H1 (cell line): ENCODE data around the gene PCDHGA2. TPM values are rescaled to one million over a fixed set of nuclear protein-coding genes. Genes with fewer than 3 reads are reported as not detected.

Experiments
- BRCA1 ChIP-seq: IDR thresholded peaks from 2 replicates; pipeline ENCODE4 v1.6.1; 2012; ENCODE audit warnings: low read depth, low read length, improper control_type of control experiment
- NANOG ChIP-seq: IDR thresholded peaks from 2 replicates; pipeline ENCODE4 v1.6.1; 2011; ENCODE audit warnings: low read length, low read depth, mild to moderate bottlenecking, inconsistent platforms; ENCODE audit not compliant: insufficient read depth, poor library complexity, severe bottlenecking
- PHF8 ChIP-seq: fragments of 200-600 bp; sonication (generic); conservative IDR thresholded peaks from 2 replicates; pipeline ENCODE4 v1.7.1; 2012; ENCODE audit warnings: low read depth, mild to moderate bottlenecking, inconsistent platforms, low read length, moderate library complexity
- RXRA ChIP-seq: IDR thresholded peaks from 2 replicates; pipeline ENCODE4 v1.6.1; 2011; ENCODE audit warnings: low read depth, mild to moderate bottlenecking, low read length, moderate library complexity; ENCODE audit not compliant: insufficient read depth
- SP1 ChIP-seq: IDR thresholded peaks from 2 replicates; pipeline ENCODE4 v1.6.1; 2011; ENCODE audit warnings: low read depth, low read length
- SP4 ChIP-seq: IDR thresholded peaks from 2 replicates; pipeline ENCODE4 v1.6.1; 2012; ENCODE audit warnings: low read length, inconsistent platforms
- TEAD4 ChIP-seq: IDR thresholded peaks from 2 replicates; pipeline ENCODE4 v1.6.1; 2012; ENCODE audit warnings: low read depth, low read length, inconsistent platforms, mixed read lengths
- polyA plus RNA-seq, 7 experiments: library from polyadenylated mRNA; depleted of rRNA in 3 of 7; stranded (reverse) in 5 of 7; unstranded in 2 of 7; fragments of >200 nt in 5 of 7; fragments of 200-250 nt in 2 of 7; gene quantifications; 1 replicate in 5 of 7; 2 replicates in 1 of 7; 4 replicates in 1 of 7; pipeline versions ENCODE4 v1.2.1 to v1.2.3, GENCODE V29; 2011 to 2013; ENCODE audit warnings: missing spikeins in 2 of 7, mixed read lengths in 2 of 7
- total RNA-seq: library from RNA; stranded (reverse); fragmentation: NEBNext Ultra II Directional; extraction: Animal tissue kit (Norgen Biotek cat#: 25700); gene quantifications from 2 replicates; pipeline ENCODE4 v1.2.1, GENCODE V29; 2021
- TF ChIP-seq, protein P1 (sequence below): fragments of 300-600 bp; sonication (generic); IDR thresholded peaks from 2 replicates; pipeline ENCODE4 v1.7.1; 2012; ENCODE audit warnings: low read length, moderate library complexity, mild to moderate bottlenecking, inconsistent platforms; ENCODE audit not compliant: insufficient replicate concordance
- TF ChIP-seq, protein P2 (sequence below): IDR thresholded peaks from 2 replicates; pipeline ENCODE4 v1.6.1; 2012; ENCODE audit warnings: inconsistent platforms
- TF ChIP-seq, protein P3 (sequence below): IDR thresholded peaks from 2 replicates; pipeline ENCODE4 v1.6.1; 2012; ENCODE audit warnings: inconsistent platforms

PCDHGA2 gene
- total and polyA plus RNA-seq, 2 of the 8 experiments (the other 6 are each of a cell fraction or from before 2014, with no cell fraction given) = 0.32 to 0.39 TPM

- TF ChIP-seq, protein P1, sequence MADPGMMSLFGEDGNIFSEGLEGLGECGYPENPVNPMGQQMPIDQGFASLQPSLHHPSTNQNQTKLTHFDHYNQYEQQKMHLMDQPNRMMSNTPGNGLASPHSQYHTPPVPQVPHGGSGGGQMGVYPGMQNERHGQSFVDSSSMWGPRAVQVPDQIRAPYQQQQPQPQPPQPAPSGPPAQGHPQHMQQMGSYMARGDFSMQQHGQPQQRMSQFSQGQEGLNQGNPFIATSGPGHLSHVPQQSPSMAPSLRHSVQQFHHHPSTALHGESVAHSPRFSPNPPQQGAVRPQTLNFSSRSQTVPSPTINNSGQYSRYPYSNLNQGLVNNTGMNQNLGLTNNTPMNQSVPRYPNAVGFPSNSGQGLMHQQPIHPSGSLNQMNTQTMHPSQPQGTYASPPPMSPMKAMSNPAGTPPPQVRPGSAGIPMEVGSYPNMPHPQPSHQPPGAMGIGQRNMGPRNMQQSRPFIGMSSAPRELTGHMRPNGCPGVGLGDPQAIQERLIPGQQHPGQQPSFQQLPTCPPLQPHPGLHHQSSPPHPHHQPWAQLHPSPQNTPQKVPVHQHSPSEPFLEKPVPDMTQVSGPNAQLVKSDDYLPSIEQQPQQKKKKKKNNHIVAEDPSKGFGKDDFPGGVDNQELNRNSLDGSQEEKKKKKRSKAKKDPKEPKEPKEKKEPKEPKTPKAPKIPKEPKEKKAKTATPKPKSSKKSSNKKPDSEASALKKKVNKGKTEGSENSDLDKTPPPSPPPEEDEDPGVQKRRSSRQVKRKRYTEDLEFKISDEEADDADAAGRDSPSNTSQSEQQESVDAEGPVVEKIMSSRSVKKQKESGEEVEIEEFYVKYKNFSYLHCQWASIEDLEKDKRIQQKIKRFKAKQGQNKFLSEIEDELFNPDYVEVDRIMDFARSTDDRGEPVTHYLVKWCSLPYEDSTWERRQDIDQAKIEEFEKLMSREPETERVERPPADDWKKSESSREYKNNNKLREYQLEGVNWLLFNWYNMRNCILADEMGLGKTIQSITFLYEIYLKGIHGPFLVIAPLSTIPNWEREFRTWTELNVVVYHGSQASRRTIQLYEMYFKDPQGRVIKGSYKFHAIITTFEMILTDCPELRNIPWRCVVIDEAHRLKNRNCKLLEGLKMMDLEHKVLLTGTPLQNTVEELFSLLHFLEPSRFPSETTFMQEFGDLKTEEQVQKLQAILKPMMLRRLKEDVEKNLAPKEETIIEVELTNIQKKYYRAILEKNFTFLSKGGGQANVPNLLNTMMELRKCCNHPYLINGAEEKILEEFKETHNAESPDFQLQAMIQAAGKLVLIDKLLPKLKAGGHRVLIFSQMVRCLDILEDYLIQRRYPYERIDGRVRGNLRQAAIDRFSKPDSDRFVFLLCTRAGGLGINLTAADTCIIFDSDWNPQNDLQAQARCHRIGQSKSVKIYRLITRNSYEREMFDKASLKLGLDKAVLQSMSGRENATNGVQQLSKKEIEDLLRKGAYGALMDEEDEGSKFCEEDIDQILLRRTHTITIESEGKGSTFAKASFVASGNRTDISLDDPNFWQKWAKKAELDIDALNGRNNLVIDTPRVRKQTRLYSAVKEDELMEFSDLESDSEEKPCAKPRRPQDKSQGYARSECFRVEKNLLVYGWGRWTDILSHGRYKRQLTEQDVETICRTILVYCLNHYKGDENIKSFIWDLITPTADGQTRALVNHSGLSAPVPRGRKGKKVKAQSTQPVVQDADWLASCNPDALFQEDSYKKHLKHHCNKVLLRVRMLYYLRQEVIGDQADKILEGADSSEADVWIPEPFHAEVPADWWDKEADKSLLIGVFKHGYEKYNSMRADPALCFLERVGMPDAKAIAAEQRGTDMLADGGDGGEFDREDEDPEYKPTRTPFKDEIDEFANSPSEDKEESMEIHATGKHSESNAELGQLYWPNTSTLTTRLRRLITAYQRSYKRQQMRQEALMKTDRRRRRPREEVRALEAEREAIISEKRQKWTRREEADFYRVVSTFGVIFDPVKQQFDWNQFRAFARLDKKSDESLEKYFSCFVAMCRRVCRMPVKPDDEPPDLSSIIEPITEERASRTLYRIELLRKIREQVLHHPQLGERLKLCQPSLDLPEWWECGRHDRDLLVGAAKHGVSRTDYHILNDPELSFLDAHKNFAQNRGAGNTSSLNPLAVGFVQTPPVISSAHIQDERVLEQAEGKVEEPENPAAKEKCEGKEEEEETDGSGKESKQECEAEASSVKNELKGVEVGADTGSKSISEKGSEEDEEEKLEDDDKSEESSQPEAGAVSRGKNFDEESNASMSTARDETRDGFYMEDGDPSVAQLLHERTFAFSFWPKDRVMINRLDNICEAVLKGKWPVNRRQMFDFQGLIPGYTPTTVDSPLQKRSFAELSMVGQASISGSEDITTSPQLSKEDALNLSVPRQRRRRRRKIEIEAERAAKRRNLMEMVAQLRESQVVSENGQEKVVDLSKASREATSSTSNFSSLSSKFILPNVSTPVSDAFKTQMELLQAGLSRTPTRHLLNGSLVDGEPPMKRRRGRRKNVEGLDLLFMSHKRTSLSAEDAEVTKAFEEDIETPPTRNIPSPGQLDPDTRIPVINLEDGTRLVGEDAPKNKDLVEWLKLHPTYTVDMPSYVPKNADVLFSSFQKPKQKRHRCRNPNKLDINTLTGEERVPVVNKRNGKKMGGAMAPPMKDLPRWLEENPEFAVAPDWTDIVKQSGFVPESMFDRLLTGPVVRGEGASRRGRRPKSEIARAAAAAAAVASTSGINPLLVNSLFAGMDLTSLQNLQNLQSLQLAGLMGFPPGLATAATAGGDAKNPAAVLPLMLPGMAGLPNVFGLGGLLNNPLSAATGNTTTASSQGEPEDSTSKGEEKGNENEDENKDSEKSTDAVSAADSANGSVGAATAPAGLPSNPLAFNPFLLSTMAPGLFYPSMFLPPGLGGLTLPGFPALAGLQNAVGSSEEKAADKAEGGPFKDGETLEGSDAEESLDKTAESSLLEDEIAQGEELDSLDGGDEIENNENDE = no peak
- no peak for TF ChIP-seq RXRA
- TF ChIP-seq SP1 = no peak
- no peak for TF ChIP-seq PHF8
- TF ChIP-seq NANOG = no peak
- TF ChIP-seq, protein P2, sequence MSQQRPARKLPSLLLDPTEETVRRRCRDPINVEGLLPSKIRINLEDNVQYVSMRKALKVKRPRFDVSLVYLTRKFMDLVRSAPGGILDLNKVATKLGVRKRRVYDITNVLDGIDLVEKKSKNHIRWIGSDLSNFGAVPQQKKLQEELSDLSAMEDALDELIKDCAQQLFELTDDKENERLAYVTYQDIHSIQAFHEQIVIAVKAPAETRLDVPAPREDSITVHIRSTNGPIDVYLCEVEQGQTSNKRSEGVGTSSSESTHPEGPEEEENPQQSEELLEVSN = no peak
- TF ChIP-seq TEAD4 = no peak
- no peak for TF ChIP-seq SP4
- TF ChIP-seq, protein P3, sequence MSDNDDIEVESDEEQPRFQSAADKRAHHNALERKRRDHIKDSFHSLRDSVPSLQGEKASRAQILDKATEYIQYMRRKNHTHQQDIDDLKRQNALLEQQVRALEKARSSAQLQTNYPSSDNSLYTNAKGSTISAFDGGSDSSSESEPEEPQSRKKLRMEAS = no peak
- no peak for TF ChIP-seq BRCA1
Measured at GRCh38 chr5:141392429-141393198, 54.1 kb downstream of the PCDHGA2 start, which contains the start of gene PCDHGA8 (continued).
